GM21360 (cell line): ENCODE measurements around the gene TBL1XR1.
"Not testable (repeated sequence)": the region's sequence is repeated elsewhere in the genome, so short reads cannot be mapped to it uniquely, and the experiment has no call there.

Source experiments
- ATAC-seq: cut with Tn5 transposase; IDR thresholded peaks from one replicate; pipeline ENCODE4 v1.9.1; 2021; ENCODE audit warnings: mild to moderate bottlenecking, moderate library complexity; ENCODE audit not compliant: unreplicated experiment

The TBL1XR1 gene

DNA sequence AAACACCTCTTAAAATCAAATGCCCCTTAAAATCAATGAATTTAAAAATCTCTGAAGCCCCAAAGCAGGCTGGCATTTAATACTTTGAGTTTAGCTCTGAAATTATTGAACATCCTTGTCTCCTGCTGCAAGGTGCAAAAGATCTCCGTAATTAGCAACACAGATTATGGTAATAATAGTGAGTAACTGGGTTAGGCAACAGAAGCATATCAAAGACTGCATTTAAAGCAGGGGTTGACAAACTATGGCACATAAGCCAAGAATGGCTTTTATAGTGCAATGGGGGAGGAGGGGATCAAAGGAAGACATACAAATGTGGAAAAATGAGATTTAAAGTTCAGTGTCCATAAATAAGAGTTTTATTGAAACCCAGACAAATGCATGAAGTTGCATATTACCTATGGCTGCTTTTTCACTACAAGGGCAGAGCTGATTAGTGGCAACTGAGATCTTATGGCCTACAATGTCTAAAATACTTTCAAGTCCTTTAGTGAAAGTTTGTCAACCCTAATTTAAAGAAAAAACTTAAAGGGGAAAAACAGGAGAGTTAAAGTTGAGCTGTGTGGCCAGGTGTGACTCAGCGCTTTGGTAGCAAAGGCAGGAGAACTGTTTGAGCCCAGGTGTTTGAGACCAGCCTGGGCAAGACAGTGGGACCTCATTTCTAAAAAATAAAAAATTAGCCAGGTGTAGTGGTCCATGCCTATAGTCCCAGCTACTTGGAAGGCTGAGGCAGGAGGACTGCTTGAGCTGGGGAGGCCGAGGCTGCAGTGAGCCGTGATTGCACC is 157.6 kb downstream of the TBL1XR1 start:
- no peak for ATAC-seq

DNA sequence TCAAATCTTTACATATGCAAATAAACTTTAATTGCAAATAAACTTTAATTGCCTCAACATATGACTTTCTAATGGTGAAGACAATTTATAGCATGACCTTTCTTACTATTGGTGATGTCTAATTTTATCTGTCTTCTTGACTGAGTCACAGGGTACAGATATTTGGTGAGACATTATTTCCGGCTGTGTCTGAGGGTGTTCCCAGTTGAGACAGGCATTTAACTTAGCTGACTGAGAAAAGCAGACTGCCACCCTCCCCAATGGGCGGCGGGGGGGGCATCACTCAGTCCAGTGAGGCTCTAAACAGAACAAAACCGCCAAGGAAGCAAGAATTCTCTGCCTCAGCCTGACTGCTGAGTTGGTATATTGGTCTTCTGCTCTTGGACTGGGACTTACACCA is 160.0 kb downstream of the TBL1XR1 start:
- ATAC-seq = no peak

DNA sequence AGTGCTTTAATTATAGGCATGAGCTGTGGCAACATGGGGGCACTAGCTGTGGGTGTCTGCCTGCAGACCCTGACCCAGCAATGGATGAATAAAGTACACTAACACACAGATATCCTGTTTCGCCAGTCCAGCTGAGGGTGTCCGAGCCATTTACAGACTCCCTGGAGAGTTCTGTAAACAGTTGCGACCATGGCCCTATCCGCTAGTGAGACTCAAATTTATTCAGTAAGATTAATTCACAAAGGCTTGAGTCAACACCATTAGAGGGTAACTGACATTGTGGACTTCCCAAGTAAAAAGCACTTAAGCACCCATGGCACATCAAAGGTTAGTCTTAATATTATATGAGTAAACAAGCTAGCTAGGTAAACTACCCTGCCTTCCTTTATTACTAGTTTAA is 161.6 kb downstream of the TBL1XR1 start:
- no peak for ATAC-seq

DNA sequence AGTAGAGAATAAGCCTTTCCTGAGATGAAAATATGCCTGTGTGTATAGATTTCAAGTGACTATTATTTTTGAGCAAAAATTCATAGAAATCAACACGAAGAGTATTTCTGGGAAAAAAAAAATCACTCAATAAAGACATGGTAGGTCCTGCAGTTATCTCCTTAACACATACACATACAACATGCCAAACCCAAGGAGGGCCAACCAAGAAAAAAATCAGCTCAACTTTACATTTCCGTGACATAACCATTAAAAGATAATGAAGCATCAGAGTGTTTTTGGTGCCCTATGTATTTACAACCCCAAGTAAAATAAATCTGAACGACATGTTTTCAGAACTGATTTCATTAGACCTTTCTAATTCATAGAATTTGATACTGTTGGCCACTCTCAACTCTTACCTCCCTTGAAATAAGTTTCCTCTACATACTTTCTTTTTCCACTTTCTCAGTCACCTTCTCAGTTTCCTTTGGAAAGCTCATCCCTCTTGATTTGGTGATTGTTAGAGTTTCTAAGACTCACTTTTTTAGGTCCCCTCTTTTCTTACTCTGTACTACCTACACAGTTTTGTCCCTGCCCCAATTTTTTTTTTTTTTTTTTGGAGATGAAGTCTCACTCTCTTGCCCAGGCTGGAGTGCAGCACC is 162.3 kb downstream of the TBL1XR1 start:
- ATAC-seq = no peak

GRCh38 chr3:177026505-177027277 is 170.6 kb downstream of the TBL1XR1 start:
- ATAC-seq = no peak

DNA sequence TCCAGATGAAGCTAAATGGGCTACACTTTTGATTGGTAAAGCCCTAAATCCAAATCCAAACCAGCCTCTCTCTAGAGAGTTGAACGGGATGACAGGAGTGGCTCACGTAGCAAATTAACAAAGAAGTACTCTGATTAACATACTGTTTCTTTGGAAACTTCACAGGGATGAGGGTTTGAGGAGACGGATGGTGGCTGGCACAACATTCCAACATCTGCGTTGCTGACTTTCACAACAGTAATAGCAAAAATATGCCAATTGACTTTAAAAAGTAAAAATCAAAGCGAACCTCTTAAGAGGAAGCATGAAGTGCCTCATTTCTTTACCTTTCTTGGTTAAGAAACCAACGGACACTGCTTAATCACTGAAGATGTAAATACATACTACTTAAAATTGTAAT is 181.4 kb downstream of the TBL1XR1 start:
- ATAC-seq = no peak

- ATAC-seq = no peak
These were observed 183.5 kb downstream of the TBL1XR1 start for GRCh38 chr3:177013681-177014280.

GRCh38 chr3:177005718-177006405 is 191.4 kb downstream of the TBL1XR1 start:
- no peak for ATAC-seq

GRCh38 chr3:177000159-177000558 is 197.1 kb downstream of the TBL1XR1 start:
- ATAC-seq = not testable (repeated sequence)

GRCh38 chr3:176995946-176996345 is 201.3 kb downstream of the TBL1XR1 start:
- ATAC-seq = no peak

- no peak for ATAC-seq
These were observed 202.1 kb downstream of the TBL1XR1 start for GRCh38 chr3:176994891-176995781.

DNA sequence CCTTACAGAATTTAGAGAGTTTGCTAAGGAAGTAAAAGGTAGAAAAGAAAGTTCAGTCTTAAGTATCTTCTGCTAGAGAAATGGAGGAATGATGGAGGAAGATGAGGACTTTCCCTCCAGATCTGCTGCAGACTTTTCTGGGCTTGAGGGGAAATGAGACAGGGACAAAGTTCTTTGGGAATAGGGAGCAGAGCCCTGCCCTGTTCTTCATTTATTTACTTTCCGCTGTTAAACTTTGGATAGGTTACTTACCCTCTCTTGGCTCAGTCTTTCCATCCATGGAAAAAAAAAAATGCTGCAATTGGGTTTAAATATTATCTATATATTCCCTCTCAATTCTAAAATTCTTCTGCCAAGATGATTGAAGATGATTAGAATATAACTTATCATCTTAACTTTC is 202.9 kb downstream of the TBL1XR1 start:
- no peak for ATAC-seq

GRCh38 chr3:176992978-176993377 is 204.3 kb downstream of the TBL1XR1 start:
- ATAC-seq = no peak

- ATAC-seq = no peak
These were observed 204.7 kb downstream of the TBL1XR1 start for GRCh38 chr3:176992565-176992964.

GRCh38 chr3:176988795-176989194 is 208.5 kb downstream of the TBL1XR1 start:
- no peak for ATAC-seq

DNA sequence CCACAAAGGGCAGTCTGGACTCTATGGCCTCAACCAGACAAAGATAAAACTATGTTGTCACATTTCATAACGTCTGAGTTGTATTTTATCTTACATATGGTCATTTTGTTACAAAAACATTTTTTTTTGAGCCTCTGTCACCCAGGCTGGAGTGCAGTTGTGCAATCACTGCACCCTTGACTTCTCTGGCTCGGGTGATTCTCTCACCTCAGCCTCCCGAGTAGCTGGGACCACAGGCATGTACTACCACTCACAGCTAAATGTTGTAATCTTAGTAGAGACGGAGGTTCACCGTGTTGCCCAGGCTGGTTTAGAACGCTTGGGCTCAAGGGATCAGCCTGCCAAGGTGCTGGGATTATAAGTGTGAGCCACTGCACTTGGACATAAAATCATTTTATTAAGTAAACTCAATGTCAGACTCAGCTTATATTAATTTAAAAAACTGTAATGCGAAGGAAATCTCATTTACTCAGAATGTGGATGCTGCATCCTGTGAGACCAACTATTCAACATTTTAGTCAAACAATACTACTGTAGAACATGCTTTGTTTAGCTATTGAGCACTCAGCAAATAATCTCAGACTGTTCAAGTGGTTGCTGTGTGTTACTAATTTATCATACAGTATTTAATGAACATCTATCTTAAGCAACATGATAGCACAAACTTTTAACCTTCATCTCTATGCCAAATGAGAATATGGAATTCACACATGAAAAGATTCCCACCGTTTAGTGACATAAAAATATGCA is 209.2 kb downstream of the TBL1XR1 start:
- no peak for ATAC-seq

GRCh38 chr3:176978441-176978840 is 218.8 kb downstream of the TBL1XR1 start:
- ATAC-seq = no peak

DNA sequence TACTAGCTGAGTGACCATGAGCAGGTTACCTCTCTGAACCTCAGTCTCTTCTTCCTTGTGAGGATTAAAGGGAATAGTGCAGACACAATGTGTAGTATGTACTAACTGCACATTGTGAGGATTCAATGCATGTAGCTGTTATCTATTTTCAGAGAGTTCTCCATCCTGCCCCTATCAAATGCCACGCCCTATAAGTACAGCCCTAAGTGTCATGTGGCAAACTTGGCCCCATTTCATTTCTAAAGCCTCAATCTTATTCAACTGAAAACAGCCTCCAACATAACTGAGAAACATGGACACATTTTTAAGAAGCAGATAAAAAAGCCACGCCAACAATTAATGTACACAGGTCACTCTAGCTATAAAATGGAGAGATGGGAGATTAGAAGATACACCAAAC is 220.0 kb downstream of the TBL1XR1 start:
- ATAC-seq = no peak

DNA sequence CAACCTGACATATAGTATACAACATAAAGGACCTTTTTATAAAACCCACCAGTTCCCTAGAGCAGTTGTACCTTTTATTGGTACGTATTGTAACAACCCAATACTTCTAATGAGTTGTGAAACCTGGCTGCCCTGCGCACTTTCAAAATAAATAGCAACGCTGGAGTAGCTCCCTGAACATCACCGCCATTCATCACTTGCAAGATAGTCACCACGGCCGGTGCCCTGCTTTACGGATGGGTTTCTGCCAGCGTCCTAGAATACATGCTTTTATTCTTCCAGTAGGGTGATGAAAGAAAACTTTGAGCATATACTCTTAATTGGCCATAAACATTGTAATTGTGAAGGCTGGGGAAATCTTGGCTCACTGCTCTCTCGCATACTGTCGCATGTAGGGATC is 220.7 kb downstream of the TBL1XR1 start:
- ATAC-seq = no peak
